ENCODE results near the gene AGMO. TPM values are rescaled to one million over a fixed set of nuclear protein-coding genes. Genes with fewer than 3 reads are reported as not detected.

Gene AGMO
- total RNA-seq, 6 experiments from 2014 or later: 20.8 to 58.9 (median 33.7) TPM

GRCh38 chr7:15571301-15571878, 9.6 kb upstream of the AGMO start:
- Histone ChIP-seq H3K27ac (peak overlapping the region in 1 of 3 donors; percentile 39), H3K4me1 (peaks cover 0 to 27% (median 0%) of the 10 kb centered on the region in 4 donors), H3K27me3 (no peaks in the 10 kb centered on the region), H3K4me3 (no peak overlapping the region), H3K9me3 (no peaks in the 10 kb centered on the region), H3K36me3 (no peaks in the 10 kb centered on the region)
- ATAC-seq: peak in 3 of 4 donors; percentile 54 to 65 (median 54)
- no peak for DNase-seq
- 37% methylated on average over 3 of the region's 3 CpGs for WGBS (ENCODE audit: insufficient coverage, low coverage, low lambda C conversion rate, missing lambda C conversion rate)
- TF ChIP-seq CTCF (IDR thresholded peaks at IDR 0.05): no peak
- no peak for TF ChIP-seq POLR2A (IDR thresholded peaks at IDR 0.05)
- intact Hi-C loops (cut with DNase I): no loop called here

- Histone ChIP-seq H3K4me3 (no peak overlapping the region), H3K9me3 (no peaks in the 10 kb centered on the region), H3K27me3 (no peaks in the 10 kb centered on the region), H3K36me3 (no peaks in the 10 kb centered on the region), H3K4me1 (peaks cover 0 to 35% (median 0%) of the 10 kb centered on the region in 4 donors), H3K27ac (peak overlapping the region in 1 of 3 donors; percentile 12)
- TF ChIP-seq CTCF (IDR thresholded peaks at IDR 0.05) (no peak), POLR2A (IDR thresholded peaks at IDR 0.05) (no peak)
- DNase-seq (no peak), ATAC-seq (peak in 2 of 4 donors; percentile 14 to 21)
- 28% methylated on average over 2 of the region's 2 CpGs for WGBS (ENCODE audit: insufficient coverage, low coverage, low lambda C conversion rate, missing lambda C conversion rate)
- intact Hi-C loops (cut with DNase I): no loop called here
Measured at GRCh38 chr7:15567652-15568051, 5.8 kb upstream of the AGMO start.

- no peak for DNase-seq
- H3K36me3 ChIP-seq: no peaks in the 10 kb centered on the region
- peak in 1 of 4 donors; percentile 24 for ATAC-seq
- no peaks in the 10 kb centered on the region for H3K27me3 ChIP-seq
- peak overlapping the region in 1 of 3 donors; percentile 17 for H3K27ac ChIP-seq
- no peak for TF ChIP-seq POLR2A (IDR thresholded peaks at IDR 0.05)
- TF ChIP-seq CTCF (IDR thresholded peaks at IDR 0.05): no peak
- H3K4me1 ChIP-seq: peaks cover 0 to 39% (median 0%) of the 10 kb centered on the region in 4 donors
- intact Hi-C loops (cut with DNase I): no loop called here
- H3K9me3 ChIP-seq: no peaks in the 10 kb centered on the region
- 60% methylated on average over 3 of the region's 3 CpGs for WGBS (ENCODE audit: insufficient coverage, low coverage, low lambda C conversion rate, missing lambda C conversion rate)
- no peak overlapping the region for H3K4me3 ChIP-seq
Measured at GRCh38 chr7:15567036-15567435, 5.2 kb upstream of the AGMO start.

- Histone ChIP-seq H3K9me3 (no peaks in the 10 kb centered on the region), H3K4me3 (no peak overlapping the region), H3K27ac (peak overlapping the region in 2 of 3 donors; percentile 17 to 46), H3K36me3 (no peaks in the 10 kb centered on the region), H3K27me3 (no peaks in the 10 kb centered on the region), H3K4me1 (peaks cover 0 to 34% (median 0%) of the 10 kb centered on the region in 4 donors)
- ATAC-seq: peak; percentile 27 to 71 (median 63)
- no peak for DNase-seq
- 30% methylated on average over 5 of the region's 5 CpGs for WGBS (ENCODE audit: insufficient coverage, low coverage, low lambda C conversion rate, missing lambda C conversion rate)
- TF ChIP-seq POLR2A (IDR thresholded peaks at IDR 0.05): no peak
- TF ChIP-seq CTCF (IDR thresholded peaks at IDR 0.05): no peak
- intact Hi-C loops (cut with DNase I): no loop called here
Measured at GRCh38 chr7:15566476-15566875, 4.7 kb upstream of the AGMO start.

Measured in right lobe of liver (tissue), 6 donors.